ENCODE measurements around the gene MATN3. TPM values are rescaled to one million over a fixed set of nuclear protein-coding genes. Genes with fewer than 3 reads are reported as not detected.

MATN3 gene
- total RNA-seq, 1 donor from 2014 or later = 32.1 TPM

DNA sequence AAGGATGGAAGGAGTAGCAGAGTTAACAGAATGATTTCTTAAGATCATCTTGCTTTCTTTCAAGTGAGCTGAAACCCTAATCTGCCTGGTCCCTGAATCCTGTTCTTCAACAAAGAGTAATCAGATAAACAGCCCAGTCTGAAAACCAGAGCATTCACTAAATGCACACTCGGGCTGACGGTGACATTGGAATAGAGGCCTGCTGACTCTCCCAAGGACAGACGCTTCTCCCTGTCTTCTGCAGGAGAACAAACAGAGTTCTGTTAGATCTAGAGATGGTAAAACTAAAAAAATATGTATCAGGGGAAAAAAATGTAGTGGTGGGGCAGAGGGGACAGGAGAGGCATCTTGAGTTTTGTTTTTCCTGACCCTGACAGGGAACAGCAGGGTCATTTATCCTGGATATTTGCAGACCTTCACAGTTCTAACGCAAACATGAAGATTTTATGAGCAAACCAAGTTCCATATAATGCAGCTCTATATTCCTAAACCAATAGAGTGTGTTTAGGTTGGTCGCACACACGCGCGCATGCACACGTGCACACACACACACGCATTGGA is 7.3 kb downstream of the MATN3 start:
- no peak for DNase-seq (ENCODE audit: low read depth)

DNA sequence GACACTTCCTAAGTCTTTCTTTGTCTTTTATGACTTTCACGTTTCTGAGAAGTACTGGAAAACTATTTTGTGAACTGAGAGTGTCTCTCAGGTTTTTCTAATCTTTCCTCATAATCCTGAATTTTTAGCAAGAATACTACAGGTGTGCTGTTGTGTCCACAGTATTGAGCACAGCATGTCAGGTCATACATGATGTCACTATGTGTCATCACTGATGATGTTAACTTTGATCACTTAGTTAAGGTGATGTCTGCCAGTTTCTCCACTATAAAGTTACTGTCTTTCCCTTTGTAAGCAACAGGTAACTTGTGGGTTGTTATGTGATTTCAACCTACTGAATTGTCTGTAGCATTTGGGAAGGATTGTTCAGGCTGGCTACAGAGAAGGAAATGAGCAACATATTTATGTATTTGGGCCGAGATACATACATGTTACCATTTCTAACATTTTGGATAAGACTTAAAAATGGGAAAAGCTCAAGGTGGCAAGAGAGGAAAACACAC is 11.1 kb downstream of the MATN3 start:
- no peak for DNase-seq (ENCODE audit: low read depth)

DNA sequence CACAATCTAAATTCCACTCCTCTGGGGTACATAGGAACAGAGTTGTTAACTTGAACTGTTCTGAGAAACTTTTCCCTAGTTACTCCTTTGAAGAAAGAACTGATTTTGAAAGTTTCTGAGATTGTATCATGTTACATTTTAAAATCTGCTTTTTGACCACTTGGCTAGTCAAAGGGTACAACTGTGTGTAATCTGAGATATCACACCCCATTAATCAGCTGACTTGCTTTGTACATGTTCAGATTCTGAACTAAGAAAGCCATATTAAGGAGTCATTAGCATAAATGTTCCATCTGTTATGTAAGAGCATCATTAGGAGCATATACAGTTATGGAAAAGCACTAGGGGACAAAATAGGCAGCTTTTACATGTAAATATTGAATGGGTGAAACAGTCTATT is 18.7 kb downstream of the MATN3 start:
- no peak for DNase-seq (ENCODE audit: low read depth)

DNA sequence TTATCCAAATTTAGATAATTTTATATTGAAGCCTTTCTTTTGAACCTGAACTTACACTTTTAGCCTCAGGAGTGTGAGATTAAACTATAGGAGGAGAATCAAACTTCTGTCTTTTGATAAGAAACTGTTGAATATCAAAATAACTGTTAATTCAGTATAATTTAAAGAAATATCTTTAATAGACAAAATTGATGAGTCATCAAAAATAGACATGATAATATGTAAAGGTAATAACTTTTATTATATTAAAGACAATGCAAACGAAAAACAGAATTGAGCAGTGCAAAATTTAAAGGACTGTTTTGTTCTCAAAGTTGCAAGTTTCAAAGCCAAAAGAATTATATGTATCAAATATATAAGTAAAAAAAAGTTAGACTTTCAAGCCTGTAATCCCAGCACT is 20.6 kb downstream of the MATN3 start:
- no peak for DNase-seq (ENCODE audit: low read depth)

DNA sequence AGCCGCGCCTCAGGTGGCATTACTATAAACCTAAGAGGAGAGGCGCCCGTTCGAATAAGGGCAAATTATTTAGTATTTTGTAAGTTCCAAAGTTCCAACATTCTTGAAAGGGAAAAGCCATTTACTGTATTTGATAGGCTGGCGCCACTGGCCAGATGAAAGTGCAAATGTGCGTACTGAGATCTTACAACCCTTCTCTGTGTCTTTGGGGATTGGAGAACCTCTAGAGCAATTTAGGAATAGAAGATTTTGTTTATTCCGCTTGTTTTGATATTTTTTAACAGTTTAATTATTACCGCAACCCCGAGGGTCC is 22.1 kb downstream of the MATN3 start:
- no peak for DNase-seq (ENCODE audit: low read depth)

DNA sequence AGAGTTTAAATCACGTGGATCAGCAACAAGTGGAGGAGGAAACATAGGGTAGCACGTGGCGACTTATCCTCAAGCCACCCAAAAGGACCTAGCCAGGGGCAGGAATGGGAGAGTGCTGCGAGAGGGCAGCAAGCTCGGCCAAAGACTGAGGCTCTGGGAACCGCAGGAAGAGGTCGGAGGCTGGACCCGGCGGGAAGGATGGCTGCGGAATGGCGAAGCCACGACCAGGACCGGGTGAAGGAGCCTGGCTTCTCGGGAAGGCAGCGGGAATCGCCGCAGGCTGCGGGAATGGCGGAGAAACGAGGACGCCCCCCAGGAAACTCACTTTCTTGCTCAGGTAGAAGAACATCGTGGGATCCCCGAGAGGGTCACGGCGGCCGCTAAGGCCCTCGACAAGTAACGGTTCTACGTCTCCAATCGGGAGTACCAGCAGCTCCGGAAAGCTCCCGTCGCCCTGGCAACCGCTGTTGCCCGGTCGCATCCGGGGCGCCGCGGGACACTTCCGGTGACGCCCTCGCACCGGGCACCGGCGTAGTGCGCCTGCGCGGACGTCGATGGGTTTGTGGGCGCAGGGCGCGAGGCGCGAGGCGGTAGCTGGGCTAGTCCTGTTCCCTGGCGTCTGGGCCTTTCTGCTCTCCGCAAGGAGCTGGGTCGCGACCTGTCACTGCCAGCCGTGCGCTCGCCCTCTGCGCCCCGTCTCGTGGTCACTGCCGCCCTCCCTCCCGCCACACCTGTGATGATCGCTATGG is 22.6 kb downstream of the MATN3 start, which contains the start of gene WDR35:
Gene WDR35, minus strand, starts transcription at position 439 of the 749 bp plus-strand sequence. Its CDS starts 90 bp downstream, at position 349.
- peak; percentile 76 for DNase-seq (ENCODE audit: low read depth)

DNA sequence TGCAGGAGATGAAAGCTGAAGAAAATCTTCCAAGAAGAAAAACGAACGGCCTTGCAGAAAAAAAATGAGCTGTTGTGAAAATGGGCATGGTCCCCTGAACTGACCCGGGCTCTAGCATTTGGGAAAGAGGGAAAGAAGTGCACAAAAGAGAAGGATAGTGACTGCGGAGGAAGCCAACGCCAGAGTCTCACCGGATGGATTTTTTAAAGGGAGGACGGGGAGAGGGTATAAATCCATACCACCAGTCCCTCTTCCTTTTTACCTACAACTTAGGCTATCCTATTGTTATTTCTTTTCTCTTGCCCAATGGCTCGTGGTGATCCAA is 23.2 kb downstream of the MATN3 start:
- no peak for DNase-seq (ENCODE audit: low read depth)

DNA sequence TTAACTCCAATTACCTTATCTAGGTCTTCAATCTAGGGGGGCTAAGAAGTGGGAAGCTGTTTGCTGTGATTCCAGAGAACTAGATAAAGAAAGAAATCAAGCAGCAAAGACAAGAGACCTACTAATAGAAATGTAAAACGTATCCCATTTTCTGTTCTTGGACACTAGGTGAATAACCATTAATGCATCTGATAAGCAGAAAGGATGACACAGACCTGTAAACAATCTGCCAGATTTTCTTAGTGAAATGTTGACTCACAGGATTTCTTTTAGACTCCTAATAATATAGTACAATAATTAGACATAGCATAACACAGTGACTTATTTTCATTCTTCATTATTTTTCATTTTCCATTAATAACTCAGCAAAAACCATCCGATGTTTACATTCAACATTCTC is 23.9 kb downstream of the MATN3 start:
- DNase-seq (ENCODE audit: low read depth) = no peak

DNA sequence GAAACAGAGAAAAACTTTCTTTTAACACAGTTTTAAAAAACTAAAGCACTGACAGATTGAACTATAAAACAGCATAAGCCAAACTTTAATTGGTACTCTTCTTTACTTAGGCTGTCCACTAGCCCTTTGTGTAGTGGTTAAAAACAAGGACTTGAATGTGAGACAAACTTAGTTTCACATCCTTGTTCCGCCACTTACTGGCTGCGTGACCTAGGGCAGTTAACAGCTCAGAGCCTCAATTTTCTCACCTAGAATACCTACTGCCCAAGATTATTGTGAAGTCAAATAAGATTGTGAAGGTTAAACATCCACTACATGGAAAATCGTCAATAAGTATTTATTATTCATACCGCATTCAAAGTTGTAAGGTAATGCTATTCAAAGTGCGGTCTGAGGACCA is 24.5 kb downstream of the MATN3 start:
- DNase-seq (ENCODE audit: low read depth) = no peak

DNA sequence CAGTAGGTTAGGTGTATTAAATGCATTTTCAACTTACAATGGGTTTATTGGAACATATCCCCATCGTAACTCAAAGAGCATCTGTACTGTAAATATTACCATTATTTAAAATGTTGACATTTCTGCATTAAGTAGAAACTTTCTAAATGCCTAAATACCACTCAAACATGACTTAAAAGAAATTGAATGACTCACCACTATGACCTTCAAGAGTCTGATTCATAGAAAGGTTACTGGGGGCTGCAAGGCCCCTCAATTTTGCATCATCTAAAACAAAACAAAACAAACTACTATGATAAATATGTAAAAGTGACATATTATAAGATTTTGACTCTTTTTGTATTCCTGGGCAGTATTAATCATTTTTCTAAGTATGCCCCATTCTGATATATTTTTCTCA is 30.2 kb downstream of the MATN3 start:
- peak; percentile 6 for DNase-seq (ENCODE audit: low read depth)

DNA sequence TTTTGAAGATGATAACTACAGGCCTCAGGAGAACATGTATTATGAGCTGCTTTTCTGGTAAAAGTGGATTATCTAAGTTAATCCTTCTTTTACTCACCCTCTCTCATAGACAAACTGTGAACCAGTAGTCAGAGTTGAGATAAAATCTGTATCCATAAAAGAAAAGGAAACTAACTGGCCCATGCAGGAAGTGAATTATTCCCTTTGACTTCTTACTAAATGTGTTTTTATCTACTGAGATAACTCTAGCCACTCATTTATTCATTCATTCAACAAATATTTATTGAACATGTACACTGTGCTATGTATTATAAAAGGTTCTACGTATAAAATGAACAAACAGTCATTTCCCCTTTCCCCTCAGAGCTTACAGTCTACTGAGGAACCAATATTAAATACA is 32.5 kb downstream of the MATN3 start:
- no peak for DNase-seq (ENCODE audit: low read depth)

DNA sequence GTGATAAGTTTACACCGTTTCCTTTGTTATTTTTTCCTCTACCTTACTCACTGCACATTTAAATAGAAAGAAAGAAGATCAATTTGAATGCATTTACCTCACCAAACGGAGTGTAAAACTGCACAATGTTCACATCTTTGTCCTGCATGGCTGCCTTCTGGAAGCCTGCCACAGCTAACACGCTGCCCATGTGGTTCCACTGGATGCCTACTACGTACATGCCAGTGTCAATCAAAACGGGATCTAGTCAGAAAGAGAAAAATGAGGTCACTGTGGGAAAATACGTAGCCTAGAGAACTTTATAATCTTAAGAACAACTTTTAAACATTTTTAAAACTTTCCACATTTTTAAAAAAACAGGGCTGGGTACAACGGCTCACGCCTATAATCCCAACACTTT is 39.0 kb downstream of the MATN3 start:
- DNase-seq (ENCODE audit: low read depth) = peak; percentile 31

DNA sequence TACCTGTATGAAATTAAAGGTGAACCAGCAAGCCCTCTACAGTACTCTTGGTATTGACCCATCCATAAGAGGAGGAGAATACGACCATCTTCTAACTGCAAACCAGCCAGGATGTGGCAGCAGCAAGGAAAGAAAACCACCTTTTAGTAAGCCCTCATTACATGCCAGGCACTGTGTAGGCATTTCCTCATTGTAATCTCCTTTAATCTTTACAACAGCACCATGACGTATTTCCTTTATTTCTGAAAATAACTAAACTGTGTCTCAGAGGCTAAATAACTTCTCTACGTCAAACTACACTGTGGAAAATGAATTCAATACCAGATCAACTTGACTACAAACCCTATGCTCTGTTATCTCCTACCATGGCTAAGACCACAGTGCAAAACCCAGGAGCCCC is 40.8 kb downstream of the MATN3 start:
- no peak for DNase-seq (ENCODE audit: low read depth)

DNA sequence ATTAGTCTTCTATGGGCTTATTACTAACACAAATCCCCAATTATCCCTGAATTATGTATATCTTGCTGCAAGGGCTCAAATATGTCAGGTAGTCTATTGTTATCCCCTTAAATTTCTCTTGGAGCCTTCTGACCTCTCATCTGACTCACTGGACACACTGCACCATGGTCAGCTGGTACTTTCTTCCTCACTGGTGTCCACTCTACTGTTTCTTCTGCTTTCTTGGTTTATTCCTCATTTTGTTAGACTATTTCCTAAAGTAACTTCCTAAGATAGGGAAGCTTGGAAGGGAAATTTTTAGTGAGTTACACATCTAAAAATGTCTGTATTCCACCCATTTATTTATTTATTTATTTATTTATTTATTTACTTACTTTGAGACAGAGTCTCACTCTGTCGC is 49.1 kb downstream of the MATN3 start:
- no peak for DNase-seq (ENCODE audit: low read depth)

DNA sequence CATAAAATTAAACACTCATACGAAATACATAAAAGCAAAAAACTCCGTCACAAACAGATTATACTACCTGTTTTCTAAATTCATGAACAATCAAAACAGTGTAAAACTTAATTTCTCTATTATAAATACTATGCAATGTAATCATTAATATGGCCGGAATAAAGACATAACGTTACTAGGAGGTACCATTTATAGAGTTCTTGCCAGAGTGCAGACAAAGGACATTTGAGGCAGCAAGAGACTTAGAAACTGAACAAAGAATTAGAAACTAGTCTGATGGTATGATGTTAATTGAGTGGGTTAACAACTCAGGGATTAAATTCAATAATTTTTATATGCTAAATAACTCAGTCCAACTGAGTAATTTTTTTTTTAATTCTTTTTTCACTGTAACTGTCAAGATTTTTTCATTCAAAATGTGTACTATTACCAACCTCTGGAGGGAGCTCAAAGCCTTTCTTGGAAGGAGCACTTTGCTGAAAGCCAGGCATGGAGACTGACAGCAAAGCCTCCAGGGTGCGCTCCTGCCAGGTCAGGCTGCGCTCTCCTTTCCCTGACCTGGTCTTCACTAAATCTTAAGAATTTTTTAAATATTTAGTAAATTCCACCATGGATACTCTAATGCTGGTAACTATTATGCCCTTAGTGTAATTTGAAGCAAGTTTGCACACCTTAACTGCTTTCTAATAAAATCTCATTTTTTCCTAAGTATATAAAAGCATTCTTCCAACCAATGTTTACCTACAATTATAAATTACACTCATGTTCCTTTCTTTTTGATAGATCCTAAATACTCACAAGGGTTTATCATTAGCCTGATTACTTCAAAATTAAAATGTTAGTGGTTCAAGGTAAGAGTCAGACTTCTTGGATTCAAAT is 56.7 kb downstream of the MATN3 start:
- peak; percentile 72 for DNase-seq (ENCODE audit: low read depth)

DNA sequence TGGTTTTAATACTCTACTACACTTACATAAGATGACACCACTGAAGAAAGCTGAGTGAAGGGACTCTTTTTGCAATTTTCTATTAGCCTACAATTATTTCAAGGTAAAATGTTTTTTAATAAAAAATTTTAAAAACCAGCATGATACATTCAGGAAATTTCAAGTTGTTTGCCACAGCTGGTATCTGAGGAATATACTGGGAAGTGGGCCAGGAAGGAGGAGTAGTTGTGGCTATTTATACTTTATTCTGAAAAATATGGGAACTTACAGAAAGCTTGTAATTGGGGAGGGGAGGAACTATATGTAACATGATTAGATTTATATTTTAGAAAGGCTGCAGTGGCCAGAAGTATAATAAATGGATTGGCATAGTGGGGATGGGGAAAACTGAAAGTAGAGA is 63.4 kb downstream of the MATN3 start:
- DNase-seq (ENCODE audit: low read depth) = no peak

DNA sequence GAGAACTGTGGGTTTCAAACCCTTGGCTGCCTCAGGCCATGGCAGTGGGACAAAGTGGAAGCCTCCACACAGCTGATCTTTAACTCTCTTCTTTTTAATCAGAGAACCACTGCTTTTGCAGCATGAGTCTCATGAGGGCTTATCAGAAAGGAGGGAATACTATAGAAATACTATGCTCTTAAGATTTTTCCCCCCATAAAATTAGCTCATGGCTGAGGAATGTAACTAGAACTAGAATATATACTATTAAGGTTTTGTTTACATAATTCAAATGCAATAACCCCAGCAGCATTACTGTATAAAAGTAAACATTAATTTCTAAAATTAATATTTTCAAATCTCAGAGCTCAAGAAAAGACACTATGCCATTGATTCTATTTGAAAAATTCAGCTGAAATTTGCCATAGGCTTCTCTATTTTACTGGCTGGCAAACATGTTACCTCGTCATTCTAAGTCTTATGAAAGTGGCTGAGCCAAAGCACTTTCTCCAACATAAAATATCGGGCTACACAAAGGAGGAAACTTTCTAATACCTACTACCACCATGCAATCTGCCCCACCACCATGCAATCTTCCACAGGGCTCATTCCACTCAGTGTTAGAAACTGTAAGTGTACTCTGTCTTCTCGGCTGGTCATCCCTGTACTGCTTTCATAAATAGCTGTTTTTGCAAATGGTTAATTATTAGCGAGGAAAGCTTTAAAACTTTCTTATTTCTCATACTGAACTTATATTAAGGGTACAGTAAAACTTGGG is 65.1 kb downstream of the MATN3 start:
- DNase-seq (ENCODE audit: low read depth) = no peak

DNA sequence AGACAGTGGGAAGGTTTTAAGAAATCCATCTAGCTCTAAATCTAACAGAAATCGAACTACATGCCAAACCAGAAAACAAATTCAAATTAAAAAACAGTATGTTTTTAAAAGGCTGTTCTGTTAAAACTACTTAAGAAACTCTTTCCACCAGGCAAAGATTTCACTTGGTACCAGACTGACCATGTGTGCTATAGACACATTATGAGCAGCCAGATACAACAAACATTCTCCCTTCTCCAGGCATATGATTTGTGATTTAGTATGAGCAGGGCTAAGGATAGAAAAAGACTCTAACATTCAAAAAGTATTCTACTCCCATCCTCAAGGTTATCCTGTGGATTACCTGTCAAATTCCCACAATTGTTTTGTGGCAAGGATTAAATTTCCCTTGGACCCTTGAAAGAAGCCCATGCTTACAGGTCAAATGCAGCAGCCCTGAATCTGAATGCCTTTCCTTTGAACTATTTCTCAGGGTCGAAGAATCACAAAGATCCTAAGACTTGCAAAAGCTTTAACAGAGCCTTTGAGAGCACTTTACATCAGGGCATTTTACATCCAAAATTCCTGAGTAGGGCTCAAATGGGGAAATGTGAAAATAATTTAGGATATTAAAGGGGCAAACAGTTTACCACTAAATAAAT is 68.1 kb downstream of the MATN3 start:
- DNase-seq (ENCODE audit: low read depth) = no peak

DNA sequence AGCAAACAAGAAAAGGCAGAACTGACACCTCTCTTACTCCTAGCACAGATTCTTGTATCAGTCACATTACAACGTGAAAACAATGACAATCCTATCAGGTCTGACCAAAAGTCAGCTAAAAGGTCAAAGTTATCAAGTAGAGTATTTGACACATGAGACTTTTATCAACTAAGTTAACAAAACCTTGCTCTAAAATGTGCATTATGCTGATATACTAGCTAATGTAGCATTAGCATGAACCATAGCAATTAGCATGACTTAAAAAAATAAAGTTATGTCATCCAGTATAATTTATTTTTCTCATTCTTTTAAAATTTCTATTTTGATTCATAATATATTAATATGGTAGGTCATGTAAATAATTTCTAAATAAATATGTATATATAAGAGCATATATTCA is 69.3 kb downstream of the MATN3 start:
- DNase-seq (ENCODE audit: low read depth) = no peak

DNA sequence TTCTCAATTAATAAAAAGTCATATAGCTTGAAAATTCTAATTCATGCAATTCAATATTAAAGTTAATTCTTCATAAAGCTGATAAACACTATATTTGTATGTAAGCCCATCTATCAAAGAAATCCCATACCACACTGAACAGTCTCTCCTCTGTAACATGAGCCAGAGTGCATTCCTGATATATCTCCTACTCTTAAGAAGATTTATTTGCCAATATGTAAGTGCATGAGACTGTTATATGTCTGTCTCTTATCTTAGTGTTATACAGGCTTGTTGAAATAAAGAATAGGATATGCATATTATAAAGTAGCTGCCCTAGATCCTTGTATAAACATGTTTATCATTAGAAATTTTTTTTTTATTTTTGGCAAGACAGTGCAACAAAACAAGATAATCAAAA is 70.3 kb downstream of the MATN3 start:
- DNase-seq (ENCODE audit: low read depth) = no peak
